Measurements from ENCODE around the gene DNM2.
A peak's percentile ranks its signal among the peaks of the same experiment; 100 is the strongest.

GRCh38 chr19:10685210-10685609 is 32.7 kb upstream of the DNM2 start:
- no peak for TF ChIP-seq CTCF (IDR thresholded peaks at IDR 0.05; ENCODE audit: low read depth, low read length)
- TF ChIP-seq POLR2A (IDR thresholded peaks at IDR 0.05; ENCODE audit: extremely low read depth, insufficient read length) = peak; percentile 1
- no peak for TF ChIP-seq MYC (IDR thresholded peaks at IDR 0.05; ENCODE audit: low read depth, low read length)
